GM19455 (cell line): ENCODE results near the gene FOXN3.
"Not testable (repeated sequence)": the region's sequence is repeated elsewhere in the genome, so short reads cannot be mapped to it uniquely, and the experiment has no call there.

Source experiments
- ATAC-seq: cut with Tn5 transposase; IDR thresholded peaks from one replicate; pipeline ENCODE4 v1.9.1; 2021; ENCODE audit not compliant: unreplicated experiment

The FOXN3 gene

DNA sequence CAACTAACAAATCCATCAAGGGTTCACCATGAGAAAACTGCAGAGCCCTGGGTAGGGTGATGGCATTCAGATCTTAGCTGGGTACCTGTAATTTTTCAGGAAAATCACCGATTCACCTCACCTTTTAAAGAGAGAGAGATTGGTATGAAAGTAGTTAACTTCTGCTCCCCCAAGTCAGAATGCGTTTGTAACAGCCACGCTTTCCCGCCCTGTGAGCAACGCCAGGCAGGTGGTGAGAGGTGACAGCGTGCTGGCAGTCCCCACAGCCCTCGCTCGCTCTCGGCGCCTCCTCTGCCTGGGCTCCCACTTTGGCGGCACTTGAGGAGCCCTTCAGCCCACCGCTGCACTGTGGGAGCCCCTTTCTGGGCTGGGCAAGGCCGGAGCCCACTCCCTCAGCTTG is 305.8 kb downstream of the FOXN3 start:
- not testable (repeated sequence) for ATAC-seq

DNA sequence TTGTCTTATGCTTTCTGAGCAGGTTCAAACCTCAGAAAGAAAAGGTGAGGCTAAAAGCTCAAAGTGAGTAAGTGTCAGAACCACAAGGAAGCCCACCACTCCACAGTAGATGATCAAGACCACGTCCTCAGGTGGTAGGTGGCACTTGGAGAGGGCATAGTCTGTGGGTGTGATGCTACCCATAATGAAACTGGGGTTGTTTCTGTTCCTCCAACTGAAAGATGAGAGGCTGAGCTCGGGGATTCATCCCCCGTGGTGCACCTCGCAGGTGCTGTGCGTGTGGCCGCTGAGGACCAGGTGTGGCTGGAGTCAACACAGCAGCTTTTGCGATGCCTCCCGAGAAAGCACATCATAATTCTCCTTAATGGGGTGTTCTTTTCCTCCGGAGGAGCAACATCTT is 306.9 kb downstream of the FOXN3 start:
- ATAC-seq: no peak

DNA sequence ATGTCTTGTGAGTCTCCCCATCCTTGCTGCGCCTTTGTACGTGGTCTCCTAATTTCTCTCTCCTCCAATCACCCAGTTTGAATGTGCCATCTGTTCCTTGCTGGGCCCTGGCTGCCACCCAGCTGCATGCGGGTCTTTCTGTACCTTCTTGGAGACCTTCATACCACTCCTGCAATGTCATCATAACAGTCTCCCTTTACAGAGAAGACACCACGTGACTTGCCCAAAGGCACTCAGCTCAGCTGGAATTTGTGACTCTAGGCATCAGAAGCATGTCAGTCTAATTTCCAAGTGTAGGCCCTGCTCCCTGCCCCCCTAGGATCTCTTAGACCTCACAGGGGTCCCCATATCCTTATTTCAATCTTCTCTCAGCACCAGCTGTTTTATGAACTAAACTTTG is 308.4 kb downstream of the FOXN3 start:
- ATAC-seq: no peak

DNA sequence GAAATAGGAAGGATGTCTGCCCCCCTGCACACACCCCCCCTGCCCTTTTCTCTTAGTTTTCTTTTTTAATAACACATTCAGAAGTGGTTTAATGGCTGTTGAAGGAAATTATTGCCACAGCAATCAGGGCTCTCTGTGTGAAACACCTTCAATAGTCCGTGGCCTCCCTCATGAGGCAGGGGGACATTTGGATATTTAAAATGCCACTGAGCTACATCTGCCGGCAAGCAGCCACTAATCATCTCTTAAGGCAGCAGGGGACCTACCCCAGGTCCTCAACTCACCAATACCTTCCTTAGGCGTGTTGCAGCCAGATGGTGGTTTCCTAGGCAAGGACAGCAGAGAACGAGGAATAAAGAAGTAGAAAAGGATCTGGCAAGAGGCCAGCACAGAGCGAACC is 309.4 kb downstream of the FOXN3 start:
- no peak for ATAC-seq
